ENCODE measurements around the gene NTMT2.
A peak's percentile ranks its signal among the peaks of the same experiment; 100 is the strongest.

NTMT2 gene

DNA sequence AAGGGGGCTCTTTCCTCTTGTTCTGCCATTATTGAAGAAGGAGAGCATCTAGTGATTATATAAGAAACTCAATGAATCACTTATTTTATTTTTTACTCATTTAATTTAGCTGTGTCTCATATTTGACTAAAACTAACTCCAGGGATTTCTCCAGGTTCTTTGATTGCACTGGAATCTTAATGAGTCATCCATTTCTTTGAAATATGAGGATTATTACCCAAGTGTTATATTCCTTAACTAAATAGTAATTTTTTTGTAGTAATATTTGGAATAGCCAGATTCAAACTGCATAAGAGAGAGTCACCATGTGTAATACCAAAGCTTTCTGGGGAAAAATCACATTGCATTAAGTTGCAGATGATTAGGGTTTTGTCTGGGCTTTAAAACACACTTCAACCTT is 59.5 kb downstream of the NTMT2 start:
- no peaks in the 10 kb centered on the region for H3K36me3 ChIP-seq
- H3K27ac ChIP-seq, result no peak overlapping the region
- no peak for DNase-seq
- H3K27me3 ChIP-seq, result no peaks in the 10 kb centered on the region
- H3K4me3 ChIP-seq, result no peak overlapping the region
- peaks cover 0 to 13% (median 6%) of the 10 kb centered on the region in 4 donors for H3K4me1 ChIP-seq
- no peaks in the 10 kb centered on the region for H3K9me3 ChIP-seq
- intact Hi-C loops (cut with DNase I; ENCODE audit: low total_unique reads), result no loop called here
- TF ChIP-seq, protein P1, sequence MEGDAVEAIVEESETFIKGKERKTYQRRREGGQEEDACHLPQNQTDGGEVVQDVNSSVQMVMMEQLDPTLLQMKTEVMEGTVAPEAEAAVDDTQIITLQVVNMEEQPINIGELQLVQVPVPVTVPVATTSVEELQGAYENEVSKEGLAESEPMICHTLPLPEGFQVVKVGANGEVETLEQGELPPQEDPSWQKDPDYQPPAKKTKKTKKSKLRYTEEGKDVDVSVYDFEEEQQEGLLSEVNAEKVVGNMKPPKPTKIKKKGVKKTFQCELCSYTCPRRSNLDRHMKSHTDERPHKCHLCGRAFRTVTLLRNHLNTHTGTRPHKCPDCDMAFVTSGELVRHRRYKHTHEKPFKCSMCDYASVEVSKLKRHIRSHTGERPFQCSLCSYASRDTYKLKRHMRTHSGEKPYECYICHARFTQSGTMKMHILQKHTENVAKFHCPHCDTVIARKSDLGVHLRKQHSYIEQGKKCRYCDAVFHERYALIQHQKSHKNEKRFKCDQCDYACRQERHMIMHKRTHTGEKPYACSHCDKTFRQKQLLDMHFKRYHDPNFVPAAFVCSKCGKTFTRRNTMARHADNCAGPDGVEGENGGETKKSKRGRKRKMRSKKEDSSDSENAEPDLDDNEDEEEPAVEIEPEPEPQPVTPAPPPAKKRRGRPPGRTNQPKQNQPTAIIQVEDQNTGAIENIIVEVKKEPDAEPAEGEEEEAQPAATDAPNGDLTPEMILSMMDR (IDR thresholded peaks at IDR 0.05), result no peak

DNA sequence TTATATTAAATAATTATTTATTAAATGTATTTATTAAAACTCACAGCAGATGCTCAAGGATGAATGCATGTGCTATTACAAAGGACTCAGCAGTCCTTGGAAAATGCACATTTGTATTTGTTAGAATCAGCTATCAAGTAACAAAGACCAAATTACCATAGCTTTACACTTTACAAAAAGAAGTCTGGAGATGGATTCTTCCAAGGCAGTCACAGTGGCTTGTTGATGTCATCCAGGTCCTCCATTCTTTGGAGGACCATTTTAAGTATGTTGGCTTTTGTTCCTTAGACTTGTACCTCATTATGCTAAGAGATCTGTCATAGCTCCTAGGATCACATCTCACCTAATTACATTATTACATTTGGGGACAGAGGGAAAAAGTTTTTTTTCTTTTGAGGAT is 63.4 kb downstream of the NTMT2 start:
- Histone ChIP-seq H3K36me3 (no peaks in the 10 kb centered on the region), H3K27ac (no peak overlapping the region), H3K4me3 (no peak overlapping the region), H3K27me3 (no peaks in the 10 kb centered on the region), H3K9me3 (no peaks in the 10 kb centered on the region), H3K4me1 (peaks cover 0 to 15% (median 6%) of the 10 kb centered on the region in 4 donors)
- intact Hi-C loops (cut with DNase I; ENCODE audit: low total_unique reads), result no loop called here
- TF ChIP-seq, protein P1 (IDR thresholded peaks at IDR 0.05), result no peak
- DNase-seq, result no peak

DNA sequence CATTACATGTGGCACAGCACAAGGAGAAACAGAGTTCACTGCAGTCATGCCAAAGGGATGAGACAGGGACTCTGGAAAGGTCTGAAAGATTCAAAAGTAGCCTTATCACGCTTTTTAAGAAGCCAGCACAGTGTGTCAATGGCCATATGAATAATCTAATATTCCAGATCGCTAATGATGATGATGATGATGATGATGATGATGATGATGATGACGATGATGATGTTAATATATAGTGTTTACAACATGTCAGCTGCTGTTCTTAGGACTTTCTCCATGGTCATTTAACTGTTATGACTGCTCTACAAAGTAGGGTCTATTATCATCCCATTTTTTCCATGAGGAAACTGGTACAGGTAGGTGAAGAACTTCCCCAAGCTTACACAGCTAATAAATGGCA is 64.4 kb downstream of the NTMT2 start:
- H3K27me3 ChIP-seq, result no peaks in the 10 kb centered on the region
- no peak overlapping the region for H3K4me3 ChIP-seq
- H3K9me3 ChIP-seq, result no peaks in the 10 kb centered on the region
- intact Hi-C loops (cut with DNase I; ENCODE audit: low total_unique reads), result no loop called here
- no peaks in the 10 kb centered on the region for H3K36me3 ChIP-seq
- TF ChIP-seq, protein P1 (IDR thresholded peaks at IDR 0.05), result no peak
- H3K27ac ChIP-seq, result no peak overlapping the region
- H3K4me1 ChIP-seq, result peaks cover 0 to 25% (median 14%) of the 10 kb centered on the region in 4 donors
- DNase-seq, result no peak

DNA sequence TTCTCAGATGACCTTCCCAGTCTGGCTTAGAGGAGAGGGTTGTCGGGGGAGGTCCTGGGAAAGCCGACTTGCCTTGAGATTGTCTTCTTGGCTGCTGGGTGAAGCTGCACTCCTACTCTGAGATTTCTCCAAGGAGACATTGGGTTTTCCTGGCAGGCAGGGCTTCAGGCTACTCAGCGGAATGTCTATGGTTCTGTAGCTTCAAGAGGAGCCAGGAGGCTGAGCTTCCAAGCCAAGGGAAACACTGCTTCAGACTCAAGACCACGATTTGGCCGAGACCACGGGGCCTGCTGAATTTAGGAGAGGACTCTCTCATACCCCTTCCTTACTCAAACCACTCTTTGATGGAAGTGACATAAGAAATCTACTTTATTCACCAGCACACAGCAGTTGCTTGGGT is 67.8 kb downstream of the NTMT2 start:
- DNase-seq, result peak; percentile 68 to 88
- H3K4me1 ChIP-seq, result peaks cover 0 to 51% (median 28%) of the 10 kb centered on the region in 4 donors
- TF ChIP-seq, protein P1 (IDR thresholded peaks at IDR 0.05), result no peak
- H3K27ac ChIP-seq, result peak overlapping the region; percentile 68 to 83
- no peaks in the 10 kb centered on the region for H3K9me3 ChIP-seq
- no peaks in the 10 kb centered on the region for H3K36me3 ChIP-seq
- H3K4me3 ChIP-seq, result no peak overlapping the region
- intact Hi-C loops (cut with DNase I; ENCODE audit: low total_unique reads), result no loop called here
- no peaks in the 10 kb centered on the region for H3K27me3 ChIP-seq

DNA sequence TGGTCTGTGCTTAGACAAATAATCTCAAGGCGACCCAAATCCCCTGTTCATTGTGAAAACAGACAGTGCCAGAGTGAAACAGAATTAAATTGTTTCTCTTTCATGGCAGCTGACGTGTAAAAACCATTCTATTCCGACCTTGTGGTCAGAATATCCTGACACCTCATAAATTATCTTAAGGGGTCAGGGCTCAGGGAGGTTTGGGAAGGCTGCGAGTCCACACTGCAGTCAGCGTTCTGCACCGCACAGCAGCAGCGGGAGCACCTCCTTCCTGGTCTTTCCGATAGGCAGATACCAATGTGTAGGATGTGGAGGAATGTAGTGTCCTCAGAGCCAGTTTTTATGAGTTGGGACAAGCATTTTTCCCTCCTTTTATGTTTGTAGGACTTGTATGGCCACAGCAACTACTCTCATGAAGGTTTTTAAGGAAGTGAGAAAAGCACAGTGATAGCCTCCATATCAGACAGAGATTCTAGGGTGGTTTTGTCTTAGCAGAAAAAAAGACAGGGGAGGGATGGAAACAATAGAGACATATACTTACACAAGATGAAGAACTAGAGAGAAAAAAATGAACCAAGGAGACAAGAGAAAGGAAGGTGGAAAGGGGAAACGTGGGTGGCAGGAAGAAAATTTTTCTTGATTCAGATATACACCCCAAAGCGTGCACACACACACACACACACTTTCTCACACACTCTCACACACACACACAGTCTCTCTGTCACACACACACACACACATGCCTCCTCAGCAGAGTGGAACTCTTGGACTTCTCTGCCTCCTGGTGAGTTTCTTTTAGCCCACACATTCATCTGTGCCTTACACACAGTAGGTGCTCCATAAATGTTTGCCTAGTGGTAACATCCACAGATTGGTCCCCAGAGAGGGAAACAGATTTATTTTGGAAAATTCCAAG is 68.6 kb downstream of the NTMT2 start:
- no peak overlapping the region for H3K4me3 ChIP-seq
- no peaks in the 10 kb centered on the region for H3K27me3 ChIP-seq
- peaks cover 0 to 54% (median 29%) of the 10 kb centered on the region in 4 donors for H3K4me1 ChIP-seq
- TF ChIP-seq, protein P1 (IDR thresholded peaks at IDR 0.05), result no peak
- no peak for DNase-seq
- H3K36me3 ChIP-seq, result no peaks in the 10 kb centered on the region
- intact Hi-C loops (cut with DNase I; ENCODE audit: low total_unique reads), result no loop called here
- H3K27ac ChIP-seq, result peak overlapping the region; percentile 68 to 83
- no peaks in the 10 kb centered on the region for H3K9me3 ChIP-seq
